Fibroblast of skin of left quadriceps (primary cell): ENCODE data around the gene SNRNP27.
A peak's percentile ranks its signal among the peaks of the same experiment; 100 is the strongest.
"Not testable (repeated sequence)": the region's sequence is repeated elsewhere in the genome, so short reads cannot be mapped to it uniquely, and the experiment has no call there.

ENCODE experiments used
- DNase-seq, 2 experiments: peaks; one replicate each; pipeline ENCODE4 v3.0.0-alpha.2; 2013; ENCODE audit warnings: low read depth in 2 of 2

Gene SNRNP27

GRCh38 chr2:69946351-69947324, 52.9 kb downstream of the SNRNP27 start:
- DNase-seq: peak in 1 of 2 experiments; percentile 18

GRCh38 chr2:69947325-69947931, 53.7 kb downstream of the SNRNP27 start:
- DNase-seq: no peak

- no peak for DNase-seq
Observed at GRCh38 chr2:69948032-69948962, 54.5 kb downstream of the SNRNP27 start.

- DNase-seq: no peak
Observed at GRCh38 chr2:69948963-69949645, 55.3 kb downstream of the SNRNP27 start.

GRCh38 chr2:69950241-69950640, 56.5 kb downstream of the SNRNP27 start:
- no peak for DNase-seq

GRCh38 chr2:69950671-69951070, 56.9 kb downstream of the SNRNP27 start:
- not testable (repeated sequence) for DNase-seq

- DNase-seq: no peak
Observed at GRCh38 chr2:69952336-69953115, 58.8 kb downstream of the SNRNP27 start.

GRCh38 chr2:69954084-69954483, 60.3 kb downstream of the SNRNP27 start:
- DNase-seq: no peak
